CD4-positive, alpha-beta T cell treated with Interleukin-10 for 1 hour (primary cell): Measurements from ENCODE around the gene BRWD1.
A peak's percentile ranks its signal among the peaks of the same experiment; 100 is the strongest.

Experiments used
- DNase-seq: peaks from one replicate; pipeline ENCODE4 v3.0.0-alpha.2; 2020

BRWD1 gene

DNA sequence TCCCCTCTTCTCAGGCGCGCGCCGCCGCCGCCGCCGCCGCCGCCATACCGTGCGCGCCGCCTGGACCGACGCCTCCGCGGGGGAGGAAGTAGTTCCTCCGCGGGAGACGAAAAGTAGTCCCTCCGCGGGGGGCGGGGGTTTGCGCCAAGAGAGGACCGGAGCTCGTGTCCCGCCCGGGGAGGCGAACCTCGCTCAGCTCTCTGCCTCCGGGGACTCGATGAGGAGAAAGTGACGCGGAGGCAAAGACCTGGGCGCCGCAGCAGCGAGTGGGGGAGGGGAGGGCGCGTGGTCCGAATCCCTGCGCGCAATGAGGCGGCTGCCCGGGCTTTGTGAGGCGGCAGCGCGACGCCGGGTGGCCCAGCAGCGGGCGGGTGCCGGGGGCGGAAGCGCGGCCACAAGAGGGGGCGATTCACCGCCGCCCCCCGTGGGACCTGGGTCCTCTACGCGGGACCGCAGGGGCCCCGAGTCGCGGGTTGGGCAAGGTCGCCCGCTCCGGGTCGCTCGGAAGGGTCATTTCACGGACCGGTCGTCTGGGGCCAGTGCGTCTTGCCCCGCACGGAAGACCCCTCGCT lies at the start of gene BRWD1:
BRWD1 (minus strand) TSS at position 62 of the 572 bp plus-strand sequence. CDS start 141 bp downstream, outside the sequence.
- DNase-seq, result peak; percentile 85

DNA sequence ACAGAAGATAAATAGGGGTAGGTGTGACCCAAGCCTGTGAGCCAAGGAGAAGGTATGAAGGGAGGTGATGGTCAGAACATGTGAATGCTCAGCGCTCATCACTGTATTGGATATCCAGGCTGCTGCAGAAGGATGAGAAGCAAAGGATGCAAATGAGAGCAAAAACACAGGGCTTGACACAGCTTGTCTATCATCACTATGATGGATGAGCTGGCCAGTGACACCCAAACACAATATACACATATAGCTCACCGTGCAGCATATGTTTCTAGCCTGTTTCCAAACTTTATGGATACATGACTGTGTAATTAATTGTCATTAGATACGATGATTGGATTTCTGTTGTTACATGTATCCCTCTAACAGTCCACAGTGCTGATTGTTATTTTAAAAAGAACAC lies 49.3 kb upstream of the BRWD1 start:
- no peak for DNase-seq

DNA sequence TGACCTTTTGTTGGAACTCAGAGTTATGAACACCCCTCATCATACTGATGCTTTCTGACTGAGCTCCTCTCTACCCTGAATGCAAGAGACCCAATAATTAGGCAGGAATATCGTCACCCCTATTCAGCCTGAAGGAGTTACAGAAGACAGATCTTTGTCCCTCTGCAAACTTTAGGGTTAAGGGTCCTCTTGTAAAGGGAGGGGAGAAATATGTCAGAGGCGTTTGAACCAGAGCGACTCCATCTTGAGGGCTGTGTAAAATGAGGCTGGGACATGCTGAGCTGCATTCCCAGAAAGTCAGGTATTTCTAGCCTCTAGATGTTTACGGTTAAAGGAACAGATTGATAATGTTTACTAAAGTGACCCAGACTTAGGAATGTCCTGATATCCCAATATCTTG lies 46.0 kb upstream of the BRWD1 start:
- no peak for DNase-seq

GRCh38 chr21:39353295-39353694 lies 39.9 kb upstream of the BRWD1 start:
- DNase-seq, result no peak

- DNase-seq, result no peak
These were observed 36.9 kb upstream of the BRWD1 start for GRCh38 chr21:39350094-39351005.

DNA sequence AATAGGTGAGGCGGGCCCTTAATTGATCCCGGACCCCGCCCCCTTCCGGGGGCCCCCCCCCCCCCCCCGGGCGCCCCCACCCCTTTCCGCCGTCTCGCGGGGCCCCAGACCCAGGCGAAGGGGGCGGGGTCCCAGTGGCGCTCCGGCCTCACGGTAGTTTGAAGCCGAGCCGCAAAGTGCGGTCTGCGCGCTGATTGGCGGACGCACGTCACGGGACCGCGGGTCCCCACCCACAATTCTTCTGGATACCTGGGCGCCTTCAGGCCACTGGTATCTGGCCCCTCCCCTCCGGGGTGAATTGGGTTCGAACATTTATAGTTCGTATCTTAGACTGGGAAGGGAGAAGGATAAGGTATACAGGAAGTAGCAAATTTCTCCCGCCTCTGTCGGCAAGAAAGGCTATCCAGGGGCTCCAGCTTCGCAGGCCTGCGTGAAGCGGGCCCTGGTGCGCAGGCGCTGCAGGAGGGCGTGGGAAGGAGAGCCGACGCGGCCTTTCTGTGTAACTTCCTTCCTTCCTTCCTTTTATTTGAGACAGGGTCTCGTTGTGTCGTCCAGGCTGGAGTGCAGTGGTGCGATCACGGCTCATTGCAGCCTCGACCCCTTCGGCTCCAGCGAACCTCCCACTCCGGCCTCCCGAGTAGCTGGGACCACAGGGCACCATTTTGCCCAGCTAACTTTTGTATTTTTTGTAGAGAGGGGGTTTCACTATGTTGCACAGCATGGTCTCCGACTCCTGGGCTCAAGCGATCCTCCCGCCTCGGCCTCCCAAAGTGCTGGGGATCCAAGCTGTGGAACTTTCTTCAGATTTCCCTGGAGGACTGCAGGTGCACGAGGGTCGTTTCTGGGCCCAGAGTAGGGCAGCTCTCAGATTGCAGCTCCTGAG lies 36.0 kb upstream of the BRWD1 start:
- DNase-seq, result peak; percentile 96

DNA sequence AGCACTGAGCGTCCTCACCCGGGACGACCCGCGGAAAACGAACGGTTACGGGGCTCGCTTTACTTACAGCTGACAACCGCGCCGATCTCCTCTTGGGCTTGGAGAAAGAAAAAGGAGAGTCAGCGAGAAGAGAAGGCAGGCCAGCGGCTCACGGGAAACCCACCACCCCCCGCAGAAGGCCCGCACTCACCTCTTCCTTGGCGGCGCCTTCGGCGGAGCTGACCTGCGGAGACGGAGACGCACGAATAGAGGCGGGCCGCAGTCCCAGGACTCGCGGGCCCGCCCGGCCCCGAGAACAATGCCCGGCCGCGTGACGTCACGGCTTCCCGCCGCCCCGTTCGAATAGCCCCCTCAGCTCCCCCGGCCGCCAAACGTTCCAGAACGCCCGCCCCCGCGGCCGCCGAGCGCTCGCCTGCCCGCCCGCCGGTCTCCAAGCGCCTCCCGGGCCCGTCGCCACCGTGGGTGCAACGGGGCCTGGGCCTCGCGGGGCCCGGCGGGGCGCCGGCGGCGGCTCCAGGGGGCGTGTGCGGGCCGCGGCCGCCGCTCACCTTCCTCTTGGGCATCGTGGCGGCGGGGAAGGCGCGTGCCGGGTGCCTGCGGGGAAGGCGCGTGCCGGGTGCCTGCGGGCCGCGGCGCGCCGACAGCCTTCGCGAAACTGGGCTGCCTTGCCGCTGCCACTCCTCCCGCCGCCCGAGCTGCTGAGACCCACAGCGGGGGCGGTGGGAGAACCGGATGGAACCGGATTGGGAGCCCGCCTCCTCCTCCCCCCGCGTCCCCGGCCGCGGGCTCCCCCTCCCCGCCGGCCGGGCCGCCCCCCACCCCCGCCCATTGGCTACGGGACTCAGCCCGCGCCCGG lies 35.2 kb upstream of the BRWD1 start, which contains the start of gene HMGN1:
HMGN1 (minus strand) TSS at position 734 of the 856 bp plus-strand sequence; CDS start at position 563, 171 bp downstream.
- peak; percentile 89 for DNase-seq

DNA sequence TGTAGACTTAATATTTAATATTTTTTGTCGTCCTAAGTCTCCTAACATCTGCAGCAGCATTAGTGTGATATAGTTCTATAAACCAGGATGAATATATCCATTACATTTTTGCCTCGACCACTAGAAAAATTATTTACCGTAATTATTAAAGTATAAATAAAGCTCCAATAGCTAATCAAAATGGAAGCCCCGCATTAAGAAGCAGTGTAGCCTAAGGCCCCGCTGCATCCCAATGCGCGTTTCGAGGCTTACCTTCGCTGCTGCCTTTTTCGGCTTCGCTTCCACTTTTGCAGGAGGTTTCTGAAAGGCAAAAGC lies 34.6 kb upstream of the BRWD1 start:
- no peak for DNase-seq

GRCh38 chr21:39347537-39347936 lies 34.1 kb upstream of the BRWD1 start:
- no peak for DNase-seq

DNA sequence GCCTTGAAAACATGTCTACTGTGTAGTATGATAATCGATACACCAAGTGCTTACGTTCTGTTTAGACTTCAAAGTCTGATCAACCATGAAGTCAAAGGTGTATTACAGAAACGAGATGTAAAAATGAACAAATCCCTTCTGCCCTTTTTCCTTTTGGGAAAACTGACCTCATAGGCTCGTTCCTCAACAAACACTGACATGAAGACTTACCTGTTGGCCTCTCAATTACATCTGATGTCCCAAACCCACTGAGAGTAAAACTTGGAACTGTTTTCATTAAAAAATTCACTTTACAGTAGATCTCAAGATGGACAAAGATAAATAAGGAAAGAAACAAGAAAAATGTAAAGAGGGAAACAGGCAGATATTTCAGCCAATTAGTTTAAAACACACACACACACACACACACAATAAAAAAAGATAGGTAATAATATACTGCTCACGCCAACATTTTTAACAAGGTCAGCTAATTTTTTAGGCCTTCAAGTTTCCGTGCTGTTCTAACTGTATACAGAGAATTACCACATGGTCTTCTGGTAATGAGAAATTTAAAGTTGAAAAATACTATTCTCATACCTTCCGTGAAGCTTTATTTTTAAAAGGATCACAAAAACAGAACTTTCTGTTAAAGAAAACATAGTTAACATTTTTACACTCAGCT lies 33.4 kb upstream of the BRWD1 start:
- no peak for DNase-seq

- no peak for DNase-seq
These were observed 32.8 kb upstream of the BRWD1 start for GRCh38 chr21:39346206-39346605.

DNA sequence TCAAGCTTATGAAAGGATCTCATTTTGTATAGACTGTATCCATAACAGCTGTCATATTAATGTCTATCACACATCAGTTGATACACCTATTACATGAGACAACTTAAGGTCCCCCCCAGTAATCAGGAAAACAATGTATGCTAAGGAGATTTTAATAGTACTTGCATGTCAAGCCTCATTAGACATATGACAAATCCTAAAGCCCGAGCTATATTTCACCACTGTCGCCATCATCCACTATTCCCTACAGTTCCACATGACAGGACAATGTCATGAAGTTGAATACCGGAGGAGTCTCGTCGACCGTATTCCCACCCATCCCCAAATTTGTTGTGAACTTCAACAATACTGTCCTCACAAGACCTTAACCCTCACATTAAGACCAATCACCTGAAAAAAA lies 32.0 kb upstream of the BRWD1 start:
- DNase-seq, result no peak

- no peak for DNase-seq
These were observed 31.4 kb upstream of the BRWD1 start for GRCh38 chr21:39344848-39345247.

- DNase-seq, result no peak
These were observed 28.0 kb upstream of the BRWD1 start for GRCh38 chr21:39341249-39341923.

DNA sequence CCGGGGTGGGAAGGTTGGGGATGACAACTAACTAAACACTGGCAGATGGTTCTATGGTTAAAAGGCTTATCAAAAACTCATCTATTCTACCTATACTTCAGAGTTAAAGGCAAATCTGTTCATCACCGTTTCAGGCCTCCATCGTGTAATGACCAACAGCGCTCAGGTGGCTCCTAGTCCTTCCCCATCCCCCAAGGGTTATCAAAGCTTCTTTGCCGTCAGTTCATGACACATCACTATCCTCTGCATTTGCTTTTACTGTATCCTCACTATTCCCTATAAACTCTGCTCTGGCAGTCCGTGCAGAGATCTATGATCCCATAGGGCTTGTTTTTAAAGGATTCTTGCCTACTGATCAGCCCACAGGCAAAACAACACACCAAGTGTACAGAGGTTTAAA lies 27.3 kb upstream of the BRWD1 start:
- no peak for DNase-seq

DNA sequence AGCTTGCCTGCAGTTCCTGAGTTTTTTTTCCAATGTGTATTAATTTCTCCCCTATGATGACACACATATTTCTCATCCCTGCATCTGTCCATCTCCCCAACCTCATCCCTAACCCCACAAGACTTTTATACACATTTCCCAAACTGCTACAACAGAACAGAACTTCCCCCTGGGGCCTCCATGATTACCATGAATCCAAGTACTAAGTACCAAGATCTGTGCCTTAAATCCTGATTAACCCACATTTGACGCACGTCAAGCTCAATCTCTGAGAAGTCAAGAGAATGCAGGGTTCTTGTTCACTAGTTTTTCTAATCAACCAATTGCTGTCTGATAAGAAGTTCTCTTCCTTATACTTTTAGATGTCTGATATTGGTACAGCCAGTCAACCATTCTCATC lies 25.8 kb upstream of the BRWD1 start:
- no peak for DNase-seq

GRCh38 chr21:39336457-39337008 lies 23.1 kb upstream of the BRWD1 start:
- DNase-seq, result no peak

GRCh38 chr21:39334611-39335010 lies 21.2 kb upstream of the BRWD1 start:
- DNase-seq, result no peak

DNA sequence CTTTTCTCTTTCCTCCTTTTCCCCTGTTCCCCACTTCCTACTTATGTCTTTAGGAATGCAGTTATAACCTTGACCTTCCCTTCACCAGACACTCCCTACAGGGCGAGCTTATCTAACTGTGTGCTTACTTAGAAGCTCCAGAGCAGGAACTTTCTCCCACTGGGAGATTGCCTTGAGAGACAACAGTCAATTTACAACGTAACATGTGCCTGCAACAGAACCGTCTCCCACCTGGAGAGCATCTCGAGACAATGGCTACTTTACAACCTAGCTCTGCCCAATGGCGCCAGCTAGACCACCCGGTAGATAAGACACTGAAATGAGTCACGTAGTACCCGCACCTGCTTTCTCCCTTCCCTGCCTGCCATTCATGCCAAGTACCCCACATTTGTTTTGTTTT lies 18.7 kb upstream of the BRWD1 start:
- no peak for DNase-seq

DNA sequence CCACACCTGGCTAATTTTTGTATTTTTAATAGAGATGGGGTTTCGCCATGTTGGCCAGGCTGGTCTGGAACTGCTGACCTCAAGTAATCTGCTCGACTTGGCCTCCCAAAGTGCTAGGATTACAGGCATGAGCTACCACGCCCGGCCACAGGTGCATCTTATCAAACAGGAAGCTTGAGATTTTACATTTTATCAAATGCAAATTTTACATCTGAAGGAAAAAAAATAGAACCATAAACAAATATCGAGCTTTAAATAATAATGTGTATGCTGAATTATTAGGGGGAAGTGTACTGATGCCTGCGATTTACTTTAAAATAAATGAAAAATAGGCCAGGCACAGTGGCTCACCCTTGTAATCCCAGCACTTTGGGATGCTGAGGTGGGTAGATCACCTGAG lies 16.6 kb upstream of the BRWD1 start:
- no peak for DNase-seq

- DNase-seq, result no peak
These were observed 14.3 kb upstream of the BRWD1 start for GRCh38 chr21:39327727-39328126.
